Stomach (tissue), 9 donors: ENCODE measurements around the gene LCN12. TPM values are rescaled to one million over a fixed set of nuclear protein-coding genes. Genes with fewer than 3 reads are reported as not detected.
A peak's percentile ranks its signal among the peaks of the same experiment; 100 is the strongest.

Source experiments
- DNase-seq, 2 donors: peaks; one replicate each; pipeline versions ENCODE4 v3.0.0 to v3.0.0-alpha.2; 2013 to 2019
- H3K27ac ChIP-seq, 5 donors: fragments of 200-600 bp in 4 of 5; sonication (generic) in 4 of 5; one replicate each; pipeline ENCODE4 v1.5.1; 2013 to 2019; ENCODE audit warnings: mild to moderate bottlenecking in 1 of 5, moderate library complexity in 1 of 5
- H3K27me3 ChIP-seq, 3 donors: fragments of 200-600 bp; sonication (generic); one replicate each; pipeline ENCODE4 v1.5.1; 2017 to 2019; ENCODE audit warnings: mixed run types in 1 of 3
- H3K36me3 ChIP-seq, 4 donors: fragments of 200-600 bp; sonication (generic); 1 replicate in 3 of 4; 2 replicates in 1 of 4; pipeline ENCODE4 v1.5.1; 2016 to 2019
- H3K4me1 ChIP-seq, 4 donors: fragments of 200-600 bp; sonication (generic); one replicate each; pipeline ENCODE4 v1.5.1; 2016 to 2019
- H3K4me3 ChIP-seq, 4 donors: fragments of 200-600 bp; sonication (generic) in 3 of 4; one replicate each; pipeline ENCODE4 v1.5.1; 2016 to 2019; ENCODE audit warnings: mild to moderate bottlenecking in 1 of 4
- H3K9me3 ChIP-seq, 4 donors: fragments of 200-600 bp; sonication (generic); one replicate each; pipeline ENCODE4 v1.5.1; 2016 to 2019
- EP300 ChIP-seq: sonication (generic); formaldehyde crosslinking; IDR thresholded peaks from one replicate; pipeline ENCODE4 v1.6.1; 2017; ENCODE audit warnings: antibody characterized with exemption
- POLR2A ChIP-seq, 4 donors: fragments of 450-650 bp; IDR thresholded peaks; one replicate each; pipeline ENCODE4 v1.6.1; 2016; ENCODE audit warnings: antibody characterized with exemption in 4 of 4, control low read depth in 2 of 4, mild to moderate bottlenecking in 1 of 4, moderate library complexity in 1 of 4
- POLR2AphosphoS5 ChIP-seq, 3 donors: sonication (generic); formaldehyde crosslinking; IDR thresholded peaks; one replicate each; pipeline ENCODE4 v1.6.1; 2016; ENCODE audit warnings: antibody characterized with exemption in 3 of 3
- WGBS, 5 donors: extraction: QIAGEN DNeasy Blood & Tissue Kit in 3 of 5; methylation state at CpG; one replicate each; pipeline versions ENCODE4 v1.1.5 to v1.1.7; 2013 to 2018; 5-methylcytosine and 5-hydroxymethylcytosine counted together
- intact Hi-C: fragments of 100-400 bp; cut with DNase I; formaldehyde crosslinking; loops from one replicate; pipeline ENCODE4 v1.15.1; 2023; ENCODE audit warnings: low total_unique reads
- polyA plus RNA-seq, 3 donors: library from polyadenylated mRNA; stranded (reverse); fragments of 200-250 nt; gene quantifications; one replicate each; pipeline ENCODE4 v1.2.3, GENCODE V29; 2013
- total RNA-seq, 5 donors: library from RNA; depleted of rRNA; stranded (reverse); fragments of >200 nt; gene quantifications; one replicate each; pipeline versions ENCODE4 v1.1.0 to v1.2.3, GENCODE V29; 2014 to 2016
- TF ChIP-seq, protein P1 (sequence below), 7 experiments: fragments of 450-650 bp in 4 of 7; fragments of 200-600 bp in 3 of 7; sonication (generic) in 3 of 7; IDR thresholded peaks; one replicate each; pipeline ENCODE4 v1.5.1; 2016 to 2019; ENCODE audit warnings: antibody characterized with exemption in 7 of 7, control low read depth in 2 of 7, mild to moderate bottlenecking in 1 of 7
- donor health status: healthy with polysubstance abuse.
- donor health status: Bipolar disorder and iron deficiency.
- donor health status: healthy.

The LCN12 gene
- total and polyA plus RNA-seq, 8 donors = 0.73 to 6.3 (median 2.3) TPM; not detected in 3

DNA sequence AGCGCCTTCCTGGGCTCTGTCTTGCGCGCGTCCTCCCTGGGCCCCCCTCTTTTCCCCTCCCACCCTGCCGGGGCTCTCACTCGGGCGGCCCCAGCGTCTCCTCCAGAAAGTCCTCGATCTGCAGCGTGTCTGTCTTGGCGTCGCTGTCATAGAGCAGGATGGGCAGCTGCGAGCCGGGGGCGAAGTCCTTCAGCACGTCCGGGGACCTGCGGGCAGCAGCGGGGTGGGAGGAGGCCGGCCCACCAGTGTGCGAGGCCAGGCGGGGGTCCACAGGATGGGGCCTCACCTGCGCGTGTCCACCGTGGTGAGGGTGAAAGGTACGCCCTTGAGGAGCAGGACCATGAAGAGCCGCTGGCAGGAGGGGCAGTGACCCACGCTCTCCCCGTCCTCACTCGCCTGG is 43.3 kb downstream of the LCN12 start:
- Histone ChIP-seq H3K36me3 (peaks cover 0 to 15% (median 11%) of the 10 kb centered on the region in 4 donors), H3K27ac (peak overlapping the region in 3 of 5 donors; percentile 50 to 74 (median 72)), H3K4me1 (peaks cover 44 to 82% (median 57%) of the 10 kb centered on the region in 4 donors), H3K9me3 (no peaks in the 10 kb centered on the region), H3K27me3 (peaks cover 0 to 44% (median 0%) of the 10 kb centered on the region in 3 donors), H3K4me3 (peak overlapping the region in 3 of 4 donors; percentile 15 to 31 (median 25))
- DNase-seq = peak in 1 of 2 donors; percentile 44
- TF ChIP-seq, protein P1, sequence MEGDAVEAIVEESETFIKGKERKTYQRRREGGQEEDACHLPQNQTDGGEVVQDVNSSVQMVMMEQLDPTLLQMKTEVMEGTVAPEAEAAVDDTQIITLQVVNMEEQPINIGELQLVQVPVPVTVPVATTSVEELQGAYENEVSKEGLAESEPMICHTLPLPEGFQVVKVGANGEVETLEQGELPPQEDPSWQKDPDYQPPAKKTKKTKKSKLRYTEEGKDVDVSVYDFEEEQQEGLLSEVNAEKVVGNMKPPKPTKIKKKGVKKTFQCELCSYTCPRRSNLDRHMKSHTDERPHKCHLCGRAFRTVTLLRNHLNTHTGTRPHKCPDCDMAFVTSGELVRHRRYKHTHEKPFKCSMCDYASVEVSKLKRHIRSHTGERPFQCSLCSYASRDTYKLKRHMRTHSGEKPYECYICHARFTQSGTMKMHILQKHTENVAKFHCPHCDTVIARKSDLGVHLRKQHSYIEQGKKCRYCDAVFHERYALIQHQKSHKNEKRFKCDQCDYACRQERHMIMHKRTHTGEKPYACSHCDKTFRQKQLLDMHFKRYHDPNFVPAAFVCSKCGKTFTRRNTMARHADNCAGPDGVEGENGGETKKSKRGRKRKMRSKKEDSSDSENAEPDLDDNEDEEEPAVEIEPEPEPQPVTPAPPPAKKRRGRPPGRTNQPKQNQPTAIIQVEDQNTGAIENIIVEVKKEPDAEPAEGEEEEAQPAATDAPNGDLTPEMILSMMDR (IDR thresholded peaks at IDR 0.05) = no peak
- TF ChIP-seq POLR2A (IDR thresholded peaks at IDR 0.05) = no peak
- no peak for TF ChIP-seq EP300
- no peak for TF ChIP-seq POLR2AphosphoS5 (IDR thresholded peaks at IDR 0.05)
- WGBS, 5 donors = 26 to 39% (median 27%) methylated on average over 9 to 30 of the region's 30 CpGs
- intact Hi-C loops = no loop called here

DNA sequence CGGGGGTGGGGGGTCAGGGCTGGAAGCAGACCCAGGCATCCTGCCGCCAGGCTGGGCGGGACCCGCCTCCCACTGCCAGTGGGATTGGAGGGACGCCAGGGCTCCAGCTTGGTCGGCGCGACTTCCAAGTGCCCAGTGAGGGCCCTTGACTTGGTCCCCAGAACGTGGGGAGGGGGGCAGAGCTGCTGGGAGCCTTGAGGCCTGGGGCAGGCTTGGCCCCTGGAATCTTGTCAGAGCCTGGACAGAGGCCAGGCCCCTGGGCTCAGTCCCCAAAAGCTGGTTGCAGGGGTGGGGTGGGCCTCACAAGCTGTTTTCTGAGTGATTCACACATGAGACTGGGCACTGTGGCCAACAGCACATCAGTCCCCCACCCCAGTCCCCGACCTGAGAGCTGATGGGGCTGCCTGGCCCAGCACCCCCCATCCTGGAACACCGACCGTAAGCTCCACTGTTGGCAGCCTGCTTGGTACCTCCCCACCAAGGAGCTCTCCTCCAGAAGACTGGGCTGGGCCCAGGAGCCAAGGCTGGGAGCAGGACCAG is 43.8 kb downstream of the LCN12 start:
- peaks cover 44 to 85% (median 58%) of the 10 kb centered on the region in 4 donors for H3K4me1 ChIP-seq
- peak overlapping the region; percentile 50 to 74 (median 72) for H3K27ac ChIP-seq
- H3K36me3 ChIP-seq = peaks cover 0 to 15% (median 11%) of the 10 kb centered on the region in 4 donors
- TF ChIP-seq POLR2A (IDR thresholded peaks at IDR 0.05) = no peak
- TF ChIP-seq EP300 = no peak
- no peak for TF ChIP-seq POLR2AphosphoS5 (IDR thresholded peaks at IDR 0.05)
- TF ChIP-seq, protein P1 (IDR thresholded peaks at IDR 0.05) = no peak
- H3K4me3 ChIP-seq = peak overlapping the region; percentile 25 to 34 (median 29)
- intact Hi-C loops = no loop called here
- peak; percentile 61 to 63 for DNase-seq
- peaks cover 0 to 44% (median 0%) of the 10 kb centered on the region in 3 donors for H3K27me3 ChIP-seq
- 8 to 33% (median 11%) methylated on average over 6 to 12 of the region's 12 CpGs for WGBS, 5 donors
- H3K9me3 ChIP-seq = no peaks in the 10 kb centered on the region

DNA sequence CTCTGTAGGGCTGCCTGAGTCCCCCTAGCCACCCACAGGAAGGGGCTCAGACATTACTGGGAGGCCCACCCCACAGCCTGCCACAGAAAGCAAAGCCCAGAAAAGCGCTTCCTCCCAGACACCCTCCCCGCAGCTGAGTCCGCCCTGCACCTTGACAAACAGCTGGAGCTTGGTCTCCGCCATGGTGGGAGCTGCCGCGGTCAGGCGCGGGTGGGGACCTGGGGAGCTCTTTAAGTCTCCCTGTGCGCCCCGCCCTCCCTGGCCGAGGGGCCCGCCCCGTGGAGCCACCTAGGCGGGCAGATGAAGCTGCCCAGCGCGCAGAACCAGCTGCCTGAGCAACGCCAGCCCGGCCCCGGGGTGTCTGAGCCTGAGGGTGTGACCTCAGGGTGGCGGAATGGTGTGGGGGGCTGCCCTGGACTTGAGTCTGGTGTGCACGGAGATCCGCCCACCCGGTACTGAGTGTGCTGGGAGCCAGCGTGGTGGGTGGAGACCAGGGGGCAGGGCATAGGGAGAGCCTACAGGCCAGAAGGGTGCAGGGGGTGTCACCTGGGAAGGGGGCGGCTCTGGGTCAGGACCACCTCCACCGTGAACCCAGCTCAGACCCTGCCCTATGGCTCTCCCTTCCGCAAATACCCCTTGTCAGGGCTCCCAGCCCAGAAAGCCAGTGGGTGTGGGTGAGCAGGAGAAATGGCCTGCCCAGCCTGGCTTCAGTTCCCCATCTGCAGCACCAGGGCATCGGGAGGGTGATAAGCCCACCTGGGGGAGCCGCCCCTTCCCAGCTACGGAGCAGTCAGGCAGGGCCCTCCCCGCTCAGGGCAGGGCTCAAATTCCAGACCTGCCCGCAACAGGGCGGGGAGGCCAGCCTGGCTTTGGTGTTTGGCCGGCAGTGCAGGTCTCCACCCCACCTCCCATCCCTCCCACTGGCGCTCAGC is 44.6 kb downstream of the LCN12 start, which contains the start of gene CLIC3:
Gene CLIC3 (minus strand): TSS at position 208 of the 932 bp plus-strand sequence. CDS start 25 bp downstream, at position 183.
- peaks cover 0 to 15% (median 11%) of the 10 kb centered on the region in 4 donors for H3K36me3 ChIP-seq
- peaks cover 44 to 86% (median 58%) of the 10 kb centered on the region in 4 donors for H3K4me1 ChIP-seq
- H3K27ac ChIP-seq = peak within 1 kb of the TSS; percentile 50 to 74 (median 72)
- 12 to 30% (median 16%) methylated on average over 12 to 35 of the region's 35 CpGs for WGBS, 5 donors
- peak within 1 kb of the TSS; percentile 25 to 34 (median 29) for H3K4me3 ChIP-seq
- TF ChIP-seq POLR2AphosphoS5 (IDR thresholded peaks at IDR 0.05) = no peak
- TF ChIP-seq, protein P1 (IDR thresholded peaks at IDR 0.05) = no peak
- no peak for TF ChIP-seq POLR2A (IDR thresholded peaks at IDR 0.05)
- no peak for TF ChIP-seq EP300
- DNase-seq = peak; percentile 73 to 81
- H3K27me3 ChIP-seq = peaks cover 0 to 44% (median 0%) of the 10 kb centered on the region in 3 donors
- no peaks in the 10 kb centered on the region for H3K9me3 ChIP-seq
- intact Hi-C loops = no loop called here

DNA sequence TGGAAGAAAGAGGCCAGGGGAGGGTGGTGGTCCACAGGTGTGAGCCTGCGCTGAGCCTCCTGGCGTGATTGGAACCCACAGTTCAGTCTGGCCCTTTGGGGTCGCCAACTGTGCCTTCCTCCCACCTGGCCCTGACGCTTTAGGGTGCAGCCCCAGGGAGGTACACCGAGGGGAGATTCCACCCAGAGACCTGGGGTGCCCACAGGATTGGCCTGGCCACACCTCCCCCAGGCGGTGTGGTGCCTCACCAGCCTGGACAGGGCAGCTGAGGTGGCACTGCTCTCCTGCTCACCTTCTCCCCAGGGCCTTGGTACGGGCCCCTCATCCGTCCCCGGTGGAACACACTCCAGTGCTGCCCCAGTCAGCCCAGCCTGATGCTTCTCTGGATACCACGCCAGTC is 45.3 kb downstream of the LCN12 start:
- intact Hi-C loops = no loop called here
- DNase-seq = no peak
- TF ChIP-seq, protein P1 (IDR thresholded peaks at IDR 0.05) = no peak
- TF ChIP-seq POLR2A (IDR thresholded peaks at IDR 0.05) = no peak
- no peak for TF ChIP-seq POLR2AphosphoS5 (IDR thresholded peaks at IDR 0.05)
- TF ChIP-seq EP300 = no peak
- Histone ChIP-seq H3K27me3 (peaks cover 0 to 44% (median 0%) of the 10 kb centered on the region in 3 donors), H3K4me1 (peaks cover 44 to 86% (median 58%) of the 10 kb centered on the region in 4 donors), H3K4me3 (peak overlapping the region in 3 of 4 donors; percentile 25 to 34 (median 31)), H3K36me3 (peaks cover 0 to 15% (median 11%) of the 10 kb centered on the region in 4 donors), H3K9me3 (no peaks in the 10 kb centered on the region), H3K27ac (peak overlapping the region; percentile 9 to 74 (median 72))
- WGBS, 5 donors = 48 to 66% (median 64%) methylated on average over 7 to 10 of the region's 10 CpGs
